Spinal cord (tissue), 10 donors: ENCODE results near the gene BAIAP2. TPM values are rescaled to one million over a fixed set of nuclear protein-coding genes. Genes with fewer than 3 reads are reported as not detected.

ENCODE experiments used
- DNase-seq, 6 donors: peaks; one replicate each; pipeline versions ENCODE4 v3.0.0 to v3.0.0-alpha.2; 2013 to 2015; ENCODE audit warnings: low spot score in 6 of 6, low read depth in 4 of 6
- H3K27ac ChIP-seq: one replicate; pipeline ENCODE4 v1.5.1; 2013; ENCODE audit warnings: low read depth, low read length, control low read depth
- H3K27me3 ChIP-seq: one replicate; pipeline ENCODE4 v1.6.1; 2013; ENCODE audit warnings: low read length; ENCODE audit not compliant: control insufficient read depth, insufficient read depth
- H3K36me3 ChIP-seq: one replicate; pipeline ENCODE4 v1.6.1; 2013; ENCODE audit warnings: low read length; ENCODE audit not compliant: control insufficient read depth, insufficient read depth
- H3K4me1 ChIP-seq: one replicate; pipeline ENCODE4 v1.6.1; 2013; ENCODE audit warnings: low read length; ENCODE audit not compliant: control insufficient read depth, insufficient read depth
- H3K4me3 ChIP-seq: one replicate; pipeline ENCODE4 v1.5.1; 2013; ENCODE audit warnings: low read depth, low read length, control low read depth
- H3K9me3 ChIP-seq: one replicate; pipeline ENCODE4 v1.6.1; 2013; ENCODE audit warnings: low read length; ENCODE audit not compliant: control insufficient read depth, insufficient read depth
- WGBS: methylation state at CpG from one replicate; pipeline ENCODE4 v1.1.5; 2013; ENCODE audit warnings: missing lambda C conversion rate; ENCODE audit not compliant: insufficient coverage; 5-methylcytosine and 5-hydroxymethylcytosine counted together
- long read RNA-seq, 4 donors: transcript quantifications; one replicate each; lab custom pipeline, GENCODE V29; 2026
- polyA plus RNA-seq, 2 donors: library from polyadenylated mRNA; unstranded; fragments of 120-200 nt; gene quantifications; one replicate each; pipeline ENCODE4 v1.2.1, GENCODE V29; 2013; ENCODE audit not compliant: insufficient read length in 2 of 2
- total RNA-seq, 2 donors: library from RNA; depleted of rRNA in 1 of 2; stranded (reverse); fragments of 120-200 nt in 1 of 2; fragments of >200 nt in 1 of 2; gene quantifications; one replicate each; pipeline versions ENCODE4 v1.2.3 to v1.2.4, GENCODE V29; 2013 to 2014
- donor health status: healthy.

The BAIAP2 gene
- total RNA-seq: 10 to 100 TPM; 16.8 to 24.2 TPM
- polyA plus RNA-seq: 10 to 100 TPM; 51.5 to 55.6 TPM
- long read RNA-seq, donor 1, partial matches to known transcripts: 21 of 25 reads
- long read RNA-seq, donor 1, other reads (novel, unspliced or antisense): 0 of 25 reads
- long read RNA-seq, donor 2, partial matches to known transcripts: 0 of 1 reads
- long read RNA-seq, donor 2, other reads (novel, unspliced or antisense): 0 of 1 reads
- long read RNA-seq, donor 3, partial matches to known transcripts: 11 of 15 reads
- long read RNA-seq, donor 3, other reads (novel, unspliced or antisense): 0 of 15 reads
- long read RNA-seq, donor 4, partial matches to known transcripts: 0 of 3 reads
- long read RNA-seq, donor 4, other reads (novel, unspliced or antisense): 0 of 3 reads

DNA sequence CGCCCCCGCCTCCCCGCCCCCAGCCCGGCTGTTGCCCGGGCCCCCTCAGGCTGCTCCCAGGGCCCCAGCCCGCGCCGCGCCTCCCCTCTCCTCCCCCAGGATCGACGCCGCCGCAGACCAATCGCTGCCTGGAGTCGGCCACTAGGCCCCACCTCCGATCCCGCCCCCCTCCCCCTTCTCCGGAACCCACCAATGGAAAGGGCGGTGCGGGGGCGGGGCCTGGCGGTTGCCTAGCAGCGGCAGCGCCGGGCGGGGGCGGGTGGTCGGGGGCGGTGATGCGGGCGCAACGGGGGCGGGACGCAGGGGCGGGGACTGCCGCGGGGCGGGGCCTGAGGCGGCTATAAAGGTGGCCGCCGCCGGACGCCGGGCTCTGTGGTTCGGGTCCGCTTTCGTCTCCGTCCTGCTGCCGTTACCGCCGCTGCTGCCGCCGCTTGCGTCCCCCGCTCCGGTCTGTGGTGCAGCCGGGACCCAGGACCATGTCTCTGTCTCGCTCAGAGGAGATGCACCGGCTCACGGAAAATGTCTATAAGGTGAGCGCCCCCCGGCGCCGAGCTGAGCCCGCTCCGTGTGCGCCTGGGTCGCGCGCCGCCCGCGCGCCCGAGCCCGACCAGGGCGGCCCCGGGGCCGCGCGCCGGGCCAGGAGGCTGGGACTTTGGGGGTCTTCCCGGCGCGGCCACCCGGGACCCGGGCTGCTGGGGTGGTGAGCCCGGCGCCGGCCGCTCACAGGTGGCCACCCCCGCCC, at the start of gene BAIAP2:
Gene BAIAP2 (plus strand): TSS at position 373 of the 742 bp plus-strand sequence. CDS start 104 bp downstream, at position 477.
- under 1% methylated on average over 76 of the region's 92 CpGs for WGBS
- Histone ChIP-seq H3K27me3 (no peaks in the 10 kb centered on the region), H3K4me1 (peaks cover 66% of the 10 kb centered on the region), H3K9me3 (no peaks in the 10 kb centered on the region), H3K36me3 (peaks cover 56% of the 10 kb centered on the region), H3K27ac (no peak within 1 kb of the TSS), H3K4me3 (peak within 1 kb of the TSS; percentile 55)
- peak in 5 of 6 donors; percentile 88 to 99 (median 95) for DNase-seq

DNA sequence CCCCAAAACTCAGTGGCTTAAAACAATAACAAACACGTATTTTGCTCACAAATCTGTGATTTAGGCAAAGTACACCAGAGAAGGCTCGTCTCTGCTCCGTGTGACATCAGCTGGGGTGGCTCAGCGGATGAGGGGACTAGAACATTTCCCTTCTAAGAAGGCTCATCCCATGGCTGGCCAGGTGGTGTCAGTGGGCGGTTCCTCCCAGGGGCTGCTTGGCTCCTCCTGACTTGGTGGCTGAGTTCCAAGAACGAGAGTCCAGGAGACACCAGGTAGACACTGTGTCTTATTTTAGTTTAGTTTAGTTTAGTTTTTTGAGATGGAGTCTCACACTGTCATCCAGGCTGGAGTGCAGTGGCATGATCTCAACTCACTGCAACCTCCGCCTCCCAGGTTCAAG, 48.9 kb upstream of the BAIAP2 start:
- Histone ChIP-seq H3K4me1 (peaks cover 32% of the 10 kb centered on the region), H3K27ac (no peak overlapping the region), H3K9me3 (no peaks in the 10 kb centered on the region), H3K4me3 (no peak overlapping the region), H3K36me3 (no peaks in the 10 kb centered on the region), H3K27me3 (peaks cover 7% of the 10 kb centered on the region)
- WGBS: 88% methylated on average over 6 of the region's 7 CpGs
- DNase-seq: no peak

DNA sequence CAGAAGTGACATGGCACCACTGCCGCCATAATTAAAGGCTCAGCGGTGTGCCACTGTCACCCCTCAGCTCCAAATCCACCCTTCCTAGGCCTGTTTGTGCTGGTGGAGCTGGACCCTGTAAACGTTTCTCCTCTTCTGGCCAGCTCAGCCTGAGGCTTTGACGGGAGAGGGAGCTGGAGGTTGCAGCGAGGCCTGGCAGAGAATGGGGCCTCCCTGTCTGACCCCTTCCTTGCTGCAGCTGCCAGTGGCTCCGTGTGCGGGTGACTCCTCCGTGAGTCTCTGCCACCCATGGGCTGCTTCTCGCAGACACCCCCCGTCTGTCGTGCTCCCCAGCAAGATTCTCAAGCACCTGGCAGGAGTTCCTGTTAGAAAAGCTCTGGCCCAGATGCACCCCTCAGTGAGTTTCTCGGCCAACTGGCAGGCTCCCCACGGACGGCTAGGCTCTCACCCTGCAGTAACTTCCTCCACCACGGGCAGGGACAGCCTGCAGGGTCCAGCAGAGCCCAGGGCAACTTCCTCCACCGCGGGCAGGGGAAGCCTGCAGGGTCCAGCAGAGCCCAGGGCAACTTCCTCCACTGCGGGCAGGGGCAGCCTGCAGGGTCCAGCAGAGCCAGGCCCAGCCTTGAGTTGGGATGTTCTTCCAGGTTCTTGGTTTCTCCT, 48.0 kb upstream of the BAIAP2 start:
- no peak overlapping the region for H3K27ac ChIP-seq
- 71% methylated on average over 18 of the region's 18 CpGs for WGBS

GRCh38 chr17:80987941-80988461, 47.0 kb upstream of the BAIAP2 start:
- H3K27ac ChIP-seq: no peak overlapping the region
- DNase-seq: no peak

More for the DNA sequence above, 48.0 kb upstream of the BAIAP2 start:
- no peak overlapping the region for H3K4me3 ChIP-seq
- no peak for DNase-seq
- H3K4me1 ChIP-seq: peaks cover 30% of the 10 kb centered on the region
- H3K27me3 ChIP-seq: peaks cover 3% of the 10 kb centered on the region
- H3K9me3 ChIP-seq: no peaks in the 10 kb centered on the region
- no peaks in the 10 kb centered on the region for H3K36me3 ChIP-seq

GRCh38 chr17:80989586-80989913, 45.4 kb upstream of the BAIAP2 start:
- Histone ChIP-seq H3K4me3 (no peak overlapping the region), H3K27ac (no peak overlapping the region), H3K4me1 (peaks cover 49% of the 10 kb centered on the region), H3K9me3 (no peaks in the 10 kb centered on the region), H3K36me3 (peaks cover 17% of the 10 kb centered on the region), H3K27me3 (no peaks in the 10 kb centered on the region)
- no peak for DNase-seq
- 85% methylated on average over 11 of the region's 11 CpGs for WGBS

More at GRCh38 chr17:80987941-80988461, 47.0 kb upstream of the BAIAP2 start:
- H3K36me3 ChIP-seq: peaks cover 2% of the 10 kb centered on the region
- H3K9me3 ChIP-seq: no peaks in the 10 kb centered on the region
- WGBS: 65% methylated on average over 10 of the region's 16 CpGs
- peaks cover 37% of the 10 kb centered on the region for H3K4me1 ChIP-seq
- no peaks in the 10 kb centered on the region for H3K27me3 ChIP-seq
- no peak overlapping the region for H3K4me3 ChIP-seq

DNA sequence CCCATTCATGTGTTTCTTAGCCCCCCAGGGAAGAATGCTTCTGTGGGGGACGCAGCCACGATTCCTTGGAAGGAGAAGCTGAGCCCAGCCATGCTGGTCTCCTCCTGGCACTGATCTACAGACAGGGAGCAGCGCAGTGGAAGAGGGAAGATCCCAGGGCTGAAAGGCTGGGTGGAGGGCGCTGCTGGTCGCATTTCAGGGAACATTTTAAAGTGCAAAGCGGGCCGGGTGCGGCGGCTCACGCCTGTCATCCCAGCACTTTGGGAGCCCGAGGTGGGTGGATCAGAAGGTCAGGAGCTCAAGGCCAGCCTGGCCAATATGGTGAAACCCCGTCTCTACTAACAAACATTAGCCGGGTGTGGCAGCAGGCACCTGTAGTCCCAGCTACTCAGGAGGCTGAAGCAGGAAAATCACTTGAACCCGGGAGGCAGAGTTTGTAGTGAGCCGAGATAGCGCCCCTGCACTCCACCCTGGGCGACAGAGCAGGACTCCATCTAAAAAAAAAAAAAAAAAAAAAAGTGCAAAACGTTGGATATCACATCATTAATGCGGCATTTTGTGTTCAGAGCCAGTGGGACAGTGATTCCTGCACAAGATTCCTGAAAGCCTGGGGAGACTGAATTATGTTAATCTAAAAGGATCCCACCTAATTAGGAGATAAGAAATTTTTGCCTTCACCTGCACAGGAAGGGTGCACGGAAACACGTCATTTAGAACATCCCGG, 43.9 kb upstream of the BAIAP2 start:
- Histone ChIP-seq H3K9me3 (no peaks in the 10 kb centered on the region), H3K27me3 (no peaks in the 10 kb centered on the region), H3K27ac (no peak overlapping the region), H3K4me1 (peaks cover 49% of the 10 kb centered on the region), H3K36me3 (peaks cover 31% of the 10 kb centered on the region), H3K4me3 (peak overlapping the region; percentile 58)
- WGBS: 65% methylated on average over 17 of the region's 22 CpGs
- DNase-seq: peak in 1 of 6 donors; percentile 2

GRCh38 chr17:80991645-80992076, 43.3 kb upstream of the BAIAP2 start, which contains the start of gene CHMP6:
TSS of gene CHMP6 (plus strand) at chr17:80991841. CDS start at chr17:80991919, 78 bp downstream.
- Histone ChIP-seq H3K4me1 (peaks cover 49% of the 10 kb centered on the region), H3K36me3 (peaks cover 36% of the 10 kb centered on the region), H3K27me3 (no peaks in the 10 kb centered on the region), H3K4me3 (peak within 1 kb of the TSS; percentile 58), H3K9me3 (no peaks in the 10 kb centered on the region), H3K27ac (no peak within 1 kb of the TSS)
- WGBS: 0% methylated on average over 66 of the region's 66 CpGs
- peak in 4 of 6 donors; percentile 73 to 94 (median 84) for DNase-seq

GRCh38 chr17:80992077-80992947, 42.6 kb upstream of the BAIAP2 start:
- Histone ChIP-seq H3K4me1 (peaks cover 43% of the 10 kb centered on the region), H3K27me3 (no peaks in the 10 kb centered on the region), H3K9me3 (no peaks in the 10 kb centered on the region), H3K36me3 (peaks cover 43% of the 10 kb centered on the region), H3K27ac (no peak overlapping the region), H3K4me3 (peak overlapping the region; percentile 58)
- DNase-seq: no peak
- 2% methylated on average over 89 of the region's 90 CpGs for WGBS
